Epithelial cell of esophagus (primary cell): ENCODE data around the gene OSBP.

Experiments
- DNase-seq: peaks from one replicate; pipeline ENCODE4 v3.0.0; 2010; ENCODE audit warnings: low read depth
- H3K4me3 ChIP-seq: 2 replicates; pipeline ENCODE4 v1.5.1; 2011; ENCODE audit warnings: mild to moderate bottlenecking, low read length, control low read depth
- TF ChIP-seq, protein P1 (sequence below): IDR thresholded peaks from 2 replicates; pipeline ENCODE4 v1.5.1; 2011; ENCODE audit warnings: low read depth, mild to moderate bottlenecking, low read length, control low read depth, inconsistent platforms; ENCODE audit not compliant: insufficient read depth; ENCODE audit errors: missing control alignments

Gene OSBP

DNA sequence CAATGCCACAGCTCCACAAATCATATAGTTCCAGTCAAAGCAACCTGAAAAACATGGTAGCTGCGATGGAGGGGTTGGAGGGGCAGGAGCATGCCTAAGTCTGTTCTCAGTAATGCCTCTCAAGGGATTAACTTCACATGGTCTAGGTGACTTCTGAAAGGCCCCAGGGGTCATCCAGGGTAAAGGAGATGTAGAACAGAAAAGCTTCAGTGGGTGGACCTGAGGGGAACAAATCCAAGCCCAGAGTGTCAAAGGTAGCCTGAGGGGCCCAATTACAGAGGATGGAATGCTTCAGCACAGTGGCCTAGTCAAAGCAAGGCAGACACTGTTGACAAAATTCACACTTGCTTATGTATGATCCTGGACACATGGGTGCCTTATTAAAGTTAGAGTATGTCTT is 80.9 kb downstream of the OSBP start:
- no peak overlapping the region for H3K4me3 ChIP-seq
- TF ChIP-seq, protein P1, sequence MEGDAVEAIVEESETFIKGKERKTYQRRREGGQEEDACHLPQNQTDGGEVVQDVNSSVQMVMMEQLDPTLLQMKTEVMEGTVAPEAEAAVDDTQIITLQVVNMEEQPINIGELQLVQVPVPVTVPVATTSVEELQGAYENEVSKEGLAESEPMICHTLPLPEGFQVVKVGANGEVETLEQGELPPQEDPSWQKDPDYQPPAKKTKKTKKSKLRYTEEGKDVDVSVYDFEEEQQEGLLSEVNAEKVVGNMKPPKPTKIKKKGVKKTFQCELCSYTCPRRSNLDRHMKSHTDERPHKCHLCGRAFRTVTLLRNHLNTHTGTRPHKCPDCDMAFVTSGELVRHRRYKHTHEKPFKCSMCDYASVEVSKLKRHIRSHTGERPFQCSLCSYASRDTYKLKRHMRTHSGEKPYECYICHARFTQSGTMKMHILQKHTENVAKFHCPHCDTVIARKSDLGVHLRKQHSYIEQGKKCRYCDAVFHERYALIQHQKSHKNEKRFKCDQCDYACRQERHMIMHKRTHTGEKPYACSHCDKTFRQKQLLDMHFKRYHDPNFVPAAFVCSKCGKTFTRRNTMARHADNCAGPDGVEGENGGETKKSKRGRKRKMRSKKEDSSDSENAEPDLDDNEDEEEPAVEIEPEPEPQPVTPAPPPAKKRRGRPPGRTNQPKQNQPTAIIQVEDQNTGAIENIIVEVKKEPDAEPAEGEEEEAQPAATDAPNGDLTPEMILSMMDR, result no peak
- no peak for DNase-seq

DNA sequence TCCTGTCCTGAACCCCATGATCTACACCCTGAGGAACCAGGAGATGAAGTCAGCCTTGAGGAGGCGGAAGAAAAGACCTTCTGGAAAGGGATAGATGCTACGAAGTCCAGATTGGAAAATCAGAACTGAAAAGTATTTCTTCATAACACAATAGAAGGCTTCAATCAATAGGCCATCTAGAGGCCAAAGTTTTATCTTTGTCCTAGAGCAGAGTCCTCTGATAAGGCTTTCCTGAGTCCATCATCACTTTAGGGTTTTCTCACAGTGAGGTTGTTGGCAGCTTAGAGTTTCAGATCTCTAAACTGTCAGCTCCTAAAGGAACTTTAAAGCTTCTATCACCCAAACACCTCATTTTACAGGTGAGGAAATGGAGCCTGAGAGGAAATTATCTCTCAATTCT is 83.0 kb downstream of the OSBP start:
- TF ChIP-seq, protein P1, result no peak
- H3K4me3 ChIP-seq, result no peak overlapping the region
- no peak for DNase-seq

DNA sequence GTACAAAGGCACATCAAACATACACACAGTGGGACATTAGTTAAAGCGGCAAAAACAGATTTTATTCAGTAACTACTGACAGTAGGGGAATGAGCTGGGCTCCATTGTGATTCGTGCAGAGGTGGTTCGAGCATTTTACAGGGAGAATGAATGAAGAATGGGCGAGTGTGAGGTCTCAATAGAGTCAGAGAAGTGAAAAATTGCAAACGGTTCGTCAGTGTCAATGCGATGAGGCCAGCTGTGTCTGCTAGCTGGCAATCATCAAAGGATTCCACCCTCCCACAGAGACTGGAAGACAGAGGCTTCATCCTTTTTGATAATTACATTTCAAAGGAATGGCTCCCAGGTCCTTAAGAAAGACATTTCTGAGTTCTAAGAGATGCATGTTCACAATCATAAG is 86.9 kb downstream of the OSBP start:
- no peak overlapping the region for H3K4me3 ChIP-seq
- DNase-seq, result no peak
- TF ChIP-seq, protein P1, result no peak
